Measurements from ENCODE around the gene PGBD5. TPM values are rescaled to one million over a fixed set of nuclear protein-coding genes. Genes with fewer than 3 reads are reported as not detected.
A peak's percentile ranks its signal among the peaks of the same experiment; 100 is the strongest.

Gene PGBD5
- total RNA-seq, 1 donor from 2014 or later, result 16.2 TPM

DNA sequence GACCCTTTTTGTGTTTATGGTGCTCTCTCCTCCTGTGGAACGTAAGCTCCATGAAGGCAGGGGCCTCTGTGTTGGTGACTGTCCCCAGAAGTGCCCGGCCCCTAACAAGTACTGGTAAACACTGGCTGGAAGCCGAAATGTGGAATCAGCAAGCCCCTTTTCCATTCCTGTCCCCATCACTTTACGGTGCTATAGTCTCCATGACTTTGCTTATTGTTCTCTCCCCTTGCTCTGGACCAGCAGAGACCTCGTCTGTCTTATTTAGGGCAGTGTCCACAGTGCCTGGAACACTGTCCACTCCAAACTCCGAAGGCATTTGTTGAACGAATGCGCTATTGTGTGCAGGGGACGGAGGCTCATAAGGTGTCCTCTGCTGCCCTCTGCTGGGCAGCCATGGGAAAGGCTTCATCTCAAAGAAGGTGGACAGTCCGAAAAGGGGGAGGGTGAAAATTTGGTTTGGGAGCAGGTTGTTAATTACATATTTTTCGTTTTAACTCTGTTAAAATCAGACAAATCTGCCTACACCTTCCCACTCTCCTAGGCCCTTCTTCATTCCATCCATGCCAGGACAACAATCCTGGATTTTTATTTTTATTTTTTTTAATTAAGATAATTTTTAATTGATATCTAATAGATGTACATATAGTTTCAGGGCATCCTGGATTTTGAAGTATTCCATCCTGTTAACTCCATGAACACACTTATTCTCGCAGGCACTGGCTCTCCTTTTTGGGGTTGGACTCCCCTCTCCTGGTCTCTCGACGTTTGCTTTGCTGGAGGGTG, 115.6 kb downstream of the PGBD5 start:
- Mint-ChIP-seq H3K4me3 (ENCODE audit: low read depth) (no peak overlapping the region), H3K27ac (no peak overlapping the region), H3K27me3 (peaks cover 9% of the 10 kb centered on the region), H3K9me3 (ENCODE audit: low read depth) (no peaks in the 10 kb centered on the region), H3K4me1 (ENCODE audit: low read depth) (no peaks in the 10 kb centered on the region), H3K36me3 (ENCODE audit: insufficient read depth) (no peaks in the 10 kb centered on the region)
- DNase-seq (ENCODE audit: low spot score, unreplicated experiment), result peak; percentile 51
- TF ChIP-seq, protein P1, sequence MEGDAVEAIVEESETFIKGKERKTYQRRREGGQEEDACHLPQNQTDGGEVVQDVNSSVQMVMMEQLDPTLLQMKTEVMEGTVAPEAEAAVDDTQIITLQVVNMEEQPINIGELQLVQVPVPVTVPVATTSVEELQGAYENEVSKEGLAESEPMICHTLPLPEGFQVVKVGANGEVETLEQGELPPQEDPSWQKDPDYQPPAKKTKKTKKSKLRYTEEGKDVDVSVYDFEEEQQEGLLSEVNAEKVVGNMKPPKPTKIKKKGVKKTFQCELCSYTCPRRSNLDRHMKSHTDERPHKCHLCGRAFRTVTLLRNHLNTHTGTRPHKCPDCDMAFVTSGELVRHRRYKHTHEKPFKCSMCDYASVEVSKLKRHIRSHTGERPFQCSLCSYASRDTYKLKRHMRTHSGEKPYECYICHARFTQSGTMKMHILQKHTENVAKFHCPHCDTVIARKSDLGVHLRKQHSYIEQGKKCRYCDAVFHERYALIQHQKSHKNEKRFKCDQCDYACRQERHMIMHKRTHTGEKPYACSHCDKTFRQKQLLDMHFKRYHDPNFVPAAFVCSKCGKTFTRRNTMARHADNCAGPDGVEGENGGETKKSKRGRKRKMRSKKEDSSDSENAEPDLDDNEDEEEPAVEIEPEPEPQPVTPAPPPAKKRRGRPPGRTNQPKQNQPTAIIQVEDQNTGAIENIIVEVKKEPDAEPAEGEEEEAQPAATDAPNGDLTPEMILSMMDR (IDR thresholded peaks at IDR 0.05; ENCODE audit: unreplicated experiment), result peak; percentile 98

DNA sequence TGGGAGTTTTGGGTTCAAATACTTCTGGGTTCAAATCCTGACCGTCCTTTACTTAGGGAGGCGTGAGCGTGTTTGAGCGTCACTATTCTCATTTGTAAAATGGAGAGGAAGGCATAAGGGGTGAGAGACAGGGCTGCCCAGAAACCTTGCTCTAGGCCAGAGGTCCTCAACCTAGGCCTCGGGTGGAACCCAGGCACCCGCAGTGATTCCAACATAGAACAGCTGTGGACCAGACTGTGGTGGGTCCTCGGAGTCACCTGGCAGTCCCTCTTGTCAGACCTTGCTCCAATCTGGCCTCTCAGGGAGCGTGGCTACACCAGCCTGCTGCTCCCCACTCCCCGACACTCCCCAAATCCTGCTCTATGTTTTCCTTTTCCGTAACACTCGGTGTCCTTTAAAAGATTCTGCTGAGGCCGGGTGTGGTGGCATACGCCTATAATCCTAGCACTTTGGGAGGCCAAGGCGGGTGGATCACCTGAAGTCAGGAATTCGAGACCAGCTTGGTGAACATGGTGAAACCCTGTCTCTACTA, 116.4 kb downstream of the PGBD5 start:
- H3K4me3 Mint-ChIP-seq (ENCODE audit: low read depth), result no peak overlapping the region
- no peaks in the 10 kb centered on the region for H3K36me3 Mint-ChIP-seq (ENCODE audit: insufficient read depth)
- H3K27me3 Mint-ChIP-seq, result peaks cover 9% of the 10 kb centered on the region
- no peak overlapping the region for H3K27ac Mint-ChIP-seq
- TF ChIP-seq, protein P1 (IDR thresholded peaks at IDR 0.05; ENCODE audit: unreplicated experiment), result no peak
- H3K4me1 Mint-ChIP-seq (ENCODE audit: low read depth), result no peaks in the 10 kb centered on the region
- DNase-seq (ENCODE audit: low spot score, unreplicated experiment), result no peak
- no peaks in the 10 kb centered on the region for H3K9me3 Mint-ChIP-seq (ENCODE audit: low read depth)

DNA sequence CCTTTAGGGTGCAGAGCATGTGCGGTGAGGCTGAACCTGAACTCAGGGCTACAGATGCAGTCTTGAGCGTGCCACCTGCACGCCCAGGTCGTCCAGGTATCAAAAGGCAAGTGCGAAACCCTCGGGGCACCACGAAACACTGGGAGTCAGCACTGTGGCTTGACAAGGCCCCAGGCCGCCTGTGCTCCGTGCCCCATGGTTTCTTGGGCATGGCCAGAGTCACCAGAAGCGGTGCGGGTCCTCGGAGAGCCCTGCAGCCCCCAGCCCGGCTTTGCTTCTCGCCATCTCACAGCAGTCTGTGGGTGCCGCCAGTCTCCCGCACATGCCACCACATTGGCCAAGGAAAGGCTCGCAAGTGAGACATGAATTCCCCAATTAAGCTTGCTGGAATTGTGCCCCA, 117.3 kb downstream of the PGBD5 start:
- Mint-ChIP-seq H3K4me1 (ENCODE audit: low read depth) (no peaks in the 10 kb centered on the region), H3K9me3 (ENCODE audit: low read depth) (no peaks in the 10 kb centered on the region), H3K4me3 (ENCODE audit: low read depth) (no peak overlapping the region), H3K27ac (no peak overlapping the region), H3K36me3 (ENCODE audit: insufficient read depth) (no peaks in the 10 kb centered on the region), H3K27me3 (peaks cover 10% of the 10 kb centered on the region)
- DNase-seq (ENCODE audit: low spot score, unreplicated experiment), result no peak
- TF ChIP-seq, protein P1 (IDR thresholded peaks at IDR 0.05; ENCODE audit: unreplicated experiment), result no peak

DNA sequence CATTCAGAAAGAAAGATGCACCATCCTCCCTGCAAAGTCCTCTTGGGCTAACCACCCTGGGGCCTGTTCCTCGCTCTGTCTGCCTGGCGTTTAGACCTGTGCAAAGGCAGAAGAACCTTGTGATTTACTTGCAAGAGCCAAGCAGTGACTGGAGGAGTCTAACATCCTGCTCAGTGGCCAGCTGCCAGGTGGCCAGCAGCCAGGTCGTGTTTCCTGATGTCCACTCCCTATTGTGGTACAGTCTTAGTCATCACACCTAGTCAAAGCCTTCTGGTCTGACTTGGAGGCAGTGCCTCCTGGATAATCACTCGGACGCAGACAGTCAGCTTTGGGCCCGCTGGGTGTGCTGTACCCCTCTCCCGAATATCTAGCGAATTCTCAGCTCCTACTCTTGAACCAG, 118.1 kb downstream of the PGBD5 start:
- no peak for DNase-seq (ENCODE audit: low spot score, unreplicated experiment)
- TF ChIP-seq, protein P1 (IDR thresholded peaks at IDR 0.05; ENCODE audit: unreplicated experiment), result no peak
- Mint-ChIP-seq H3K4me3 (ENCODE audit: low read depth) (no peak overlapping the region), H3K27me3 (peaks cover 17% of the 10 kb centered on the region), H3K36me3 (ENCODE audit: insufficient read depth) (no peaks in the 10 kb centered on the region), H3K27ac (no peak overlapping the region), H3K9me3 (ENCODE audit: low read depth) (no peaks in the 10 kb centered on the region), H3K4me1 (ENCODE audit: low read depth) (no peaks in the 10 kb centered on the region)

DNA sequence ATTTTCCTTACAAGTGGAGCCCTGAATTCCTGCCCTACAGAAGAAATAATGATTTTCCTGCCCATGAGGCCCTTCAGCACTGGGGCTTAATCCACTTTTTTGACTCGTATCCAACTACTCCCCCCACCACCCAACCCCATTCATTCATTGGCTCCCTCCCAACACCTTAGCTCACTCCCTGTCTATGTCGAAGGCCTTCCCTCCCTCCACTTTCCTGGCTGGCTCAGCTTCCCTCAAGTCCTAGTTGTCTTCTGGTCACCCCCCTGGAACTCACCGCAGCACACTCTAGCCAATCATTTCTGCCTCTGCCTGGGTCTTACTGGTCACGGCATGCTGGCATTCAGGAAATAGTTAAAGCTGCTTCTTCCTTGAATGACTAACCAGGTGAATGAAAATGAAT, 118.9 kb downstream of the PGBD5 start:
- Mint-ChIP-seq H3K4me3 (ENCODE audit: low read depth) (no peak overlapping the region), H3K4me1 (ENCODE audit: low read depth) (no peaks in the 10 kb centered on the region), H3K27me3 (peaks cover 17% of the 10 kb centered on the region), H3K9me3 (ENCODE audit: low read depth) (no peaks in the 10 kb centered on the region), H3K27ac (no peak overlapping the region), H3K36me3 (ENCODE audit: insufficient read depth) (no peaks in the 10 kb centered on the region)
- TF ChIP-seq, protein P1 (IDR thresholded peaks at IDR 0.05; ENCODE audit: unreplicated experiment), result no peak
- no peak for DNase-seq (ENCODE audit: low spot score, unreplicated experiment)
